ENCODE measurements around the gene NYAP1.
A peak's percentile ranks its signal among the peaks of the same experiment; 100 is the strongest.
"Not testable (repeated sequence)": the region's sequence is repeated elsewhere in the genome, so short reads cannot be mapped to it uniquely, and the experiment has no call there.

The NYAP1 gene

GRCh38 chr7:100483722-100484672 lies at the start of gene NYAP1:
Gene NYAP1, plus strand, starts transcription at chr7:100483927. Its CDS starts 1,385 bp downstream, at chr7:100485312.
- DNase-seq = peak; percentile 38 to 42

GRCh38 chr7:100434297-100435144 lies 49.2 kb upstream of the NYAP1 start:
- DNase-seq = no peak

DNA sequence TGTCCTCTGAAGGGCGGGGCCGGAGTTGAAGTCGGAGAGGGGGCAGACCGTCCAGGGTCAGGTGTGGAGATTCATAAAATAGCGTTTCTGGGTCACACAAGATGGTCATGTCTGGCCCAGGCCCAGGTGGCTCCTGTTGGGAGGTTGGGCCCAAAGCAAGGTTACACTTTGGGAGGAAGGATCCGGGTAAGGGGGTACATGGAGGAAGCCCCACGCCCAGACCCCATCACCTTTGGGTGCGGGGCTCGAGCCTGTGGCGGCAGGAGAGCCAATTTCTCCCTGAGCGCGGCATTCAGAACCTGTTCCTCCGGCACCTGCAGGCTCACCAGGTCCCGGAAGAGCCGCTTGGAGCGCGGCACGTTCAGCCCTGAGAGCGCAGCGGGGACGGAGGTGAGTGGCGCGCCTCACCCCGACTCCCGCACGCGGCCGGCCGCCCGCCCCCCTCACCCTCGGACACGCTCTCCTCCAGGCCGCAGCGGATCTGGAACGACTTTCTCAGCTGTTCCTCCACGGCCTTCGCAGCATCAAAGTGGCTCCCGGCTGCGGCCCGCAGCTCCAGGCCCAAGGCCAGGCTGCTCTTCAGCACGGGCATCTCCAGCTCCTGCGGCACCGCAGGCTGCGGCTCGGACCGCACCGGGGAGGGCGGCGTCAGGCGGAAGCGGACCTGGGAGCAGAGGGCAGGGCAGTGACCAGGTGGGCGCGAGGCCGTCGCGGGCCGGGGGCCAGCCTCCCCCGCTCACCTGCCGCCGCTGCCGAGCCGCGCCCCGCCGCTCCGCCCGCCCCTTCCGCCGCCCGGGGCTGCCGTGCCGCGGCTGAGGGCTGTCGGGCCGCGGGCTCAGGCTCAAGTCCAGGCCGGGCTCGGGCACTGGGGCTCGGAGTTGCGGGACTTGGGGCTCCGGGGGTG lies 48.1 kb upstream of the NYAP1 start:
- DNase-seq = peak; percentile 31 to 38

DNA sequence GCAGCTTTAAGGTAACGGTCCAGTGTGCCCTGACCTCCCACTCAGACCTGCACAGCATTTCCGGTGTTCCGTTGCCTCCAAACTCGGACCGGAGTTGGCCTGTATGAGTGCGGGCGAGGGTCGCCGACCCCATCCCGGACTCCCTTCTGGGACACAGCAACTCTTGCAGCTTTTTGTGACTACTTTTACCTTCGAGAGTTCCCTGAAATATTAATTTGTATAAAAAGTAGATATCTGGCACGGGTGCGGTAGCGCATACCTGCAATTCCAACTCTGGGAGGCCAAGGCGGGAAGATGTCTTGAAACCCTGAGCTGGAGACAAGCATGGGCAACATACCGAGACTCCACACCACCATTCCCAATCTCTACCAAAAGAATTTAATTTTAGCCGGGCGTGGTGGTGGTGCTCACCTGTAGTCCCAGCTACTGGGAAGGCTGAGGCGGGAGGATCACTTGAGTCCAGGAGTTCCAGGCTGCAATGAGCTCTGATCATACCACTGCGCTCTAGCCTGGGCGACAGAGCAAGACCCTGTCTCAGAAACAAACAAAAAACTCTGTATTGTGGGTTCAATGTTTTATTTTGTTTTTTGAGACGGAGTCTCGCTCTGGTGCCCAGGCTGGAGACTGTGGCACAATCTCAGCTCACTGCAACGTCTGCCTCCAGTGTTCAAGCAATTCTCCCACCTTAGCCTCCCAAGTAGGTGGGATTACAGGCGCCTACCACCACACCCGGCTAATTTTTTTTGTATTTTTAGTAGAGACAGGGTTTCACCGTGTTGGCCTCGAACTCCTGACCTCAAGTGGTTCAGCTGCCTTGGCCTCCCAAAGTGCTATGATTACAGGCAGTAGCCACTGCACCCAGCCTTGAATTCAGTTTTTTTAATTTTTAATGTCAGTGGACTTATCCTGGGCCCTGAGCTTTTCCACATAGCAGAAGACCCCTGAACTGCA lies 46.3 kb upstream of the NYAP1 start:
- DNase-seq = no peak

DNA sequence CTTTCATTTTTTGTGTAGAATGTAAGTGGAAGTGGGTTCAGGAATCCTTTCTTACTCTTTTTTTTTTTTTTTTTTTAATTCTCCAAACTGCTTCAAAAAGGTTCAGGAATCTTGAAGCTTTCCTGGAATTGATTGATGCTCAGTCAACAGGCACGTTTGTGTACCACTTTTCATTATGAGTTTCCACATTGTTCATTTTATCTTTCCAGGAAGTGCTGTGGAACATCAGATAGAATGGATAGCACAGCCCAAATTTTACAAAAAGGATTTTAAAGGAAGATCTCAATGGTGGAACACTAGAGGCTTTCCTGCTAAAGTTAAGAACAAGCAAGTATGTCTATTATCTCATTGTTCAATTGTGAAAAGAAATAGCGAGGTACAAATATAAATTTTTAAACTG lies 45.6 kb upstream of the NYAP1 start:
- DNase-seq = no peak

GRCh38 chr7:100438731-100439130 lies 45.0 kb upstream of the NYAP1 start:
- DNase-seq = not testable (repeated sequence)

- DNase-seq = not testable (repeated sequence)
Measured at GRCh38 chr7:100439244-100439643, 44.5 kb upstream of the NYAP1 start.

DNA sequence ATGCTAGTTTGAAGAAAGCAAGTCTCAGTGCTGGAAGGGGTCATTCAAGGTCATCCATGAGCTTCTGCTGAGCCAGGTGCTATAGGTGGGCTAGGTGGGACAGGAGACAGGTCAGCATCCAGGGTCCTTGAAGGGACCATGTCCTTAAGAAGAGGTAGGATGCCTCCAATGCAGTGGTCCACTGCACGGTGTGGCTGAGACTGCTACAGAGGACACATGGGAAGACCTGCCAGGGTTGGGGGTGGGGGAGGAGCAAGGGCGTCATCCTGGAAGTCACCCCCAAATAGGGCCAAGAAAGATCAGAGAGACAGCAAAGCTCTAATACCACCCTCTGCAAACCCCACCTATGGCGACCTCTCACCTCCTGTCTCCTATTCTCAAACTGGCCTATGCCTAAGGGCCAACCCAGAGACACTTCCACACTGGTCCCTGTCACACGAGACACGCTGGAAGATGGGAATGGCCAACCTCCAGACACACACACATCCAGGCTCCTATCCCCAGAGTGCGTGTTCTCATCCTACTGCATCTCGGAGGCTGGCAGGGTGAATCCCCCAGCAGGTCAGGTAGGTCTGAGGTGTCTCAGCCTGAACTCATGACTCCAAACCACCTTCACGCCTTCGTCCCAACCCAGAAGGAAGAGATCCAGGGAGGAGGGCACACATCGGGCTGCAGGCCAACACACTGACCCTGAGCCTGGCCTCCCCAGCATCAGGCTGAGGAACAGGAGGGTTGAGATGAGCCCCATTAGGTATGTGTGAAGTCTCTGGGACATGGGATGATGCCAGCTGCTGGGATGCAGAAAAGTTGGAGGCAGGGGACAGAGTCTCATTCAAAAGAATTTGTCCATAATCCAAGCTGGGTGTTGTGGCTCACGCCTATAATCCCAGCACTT lies 41.8 kb upstream of the NYAP1 start:
- DNase-seq = no peak

GRCh38 chr7:100443096-100443840 lies 40.5 kb upstream of the NYAP1 start:
- no peak for DNase-seq

- no peak for DNase-seq
Measured at GRCh38 chr7:100444311-100445278, 39.1 kb upstream of the NYAP1 start.

DNA sequence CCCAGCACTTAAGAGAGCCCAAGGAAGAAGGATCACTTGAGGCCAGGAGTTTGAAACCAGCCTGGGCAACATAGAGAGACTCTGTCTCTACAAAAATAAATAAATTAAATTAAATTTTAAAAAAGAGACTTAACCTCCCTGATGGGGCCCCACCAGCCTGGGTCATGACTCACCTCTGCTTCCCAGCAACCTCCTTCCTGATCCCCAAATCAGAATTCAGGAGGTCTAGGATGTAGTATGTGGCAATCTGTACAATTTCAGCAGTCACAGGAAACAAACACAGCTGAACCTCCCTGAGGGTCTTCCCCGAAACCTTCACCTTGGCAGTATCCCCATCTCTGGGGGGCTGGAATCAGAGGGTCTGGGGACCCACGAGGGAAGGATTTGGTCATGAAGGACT lies 37.7 kb upstream of the NYAP1 start:
- DNase-seq = no peak

- not testable (repeated sequence) for DNase-seq
Measured at GRCh38 chr7:100447363-100447762, 36.4 kb upstream of the NYAP1 start.

GRCh38 chr7:100449190-100449795 lies 34.4 kb upstream of the NYAP1 start:
- DNase-seq = no peak

- no peak for DNase-seq
Measured at GRCh38 chr7:100452513-100452912, 31.2 kb upstream of the NYAP1 start.

GRCh38 chr7:100453854-100454253 lies 29.9 kb upstream of the NYAP1 start:
- not testable (repeated sequence) for DNase-seq

- no peak for DNase-seq
Measured at GRCh38 chr7:100455206-100455605, 28.5 kb upstream of the NYAP1 start.

- DNase-seq = no peak
Measured at GRCh38 chr7:100456562-100456961, 27.2 kb upstream of the NYAP1 start.

DNA sequence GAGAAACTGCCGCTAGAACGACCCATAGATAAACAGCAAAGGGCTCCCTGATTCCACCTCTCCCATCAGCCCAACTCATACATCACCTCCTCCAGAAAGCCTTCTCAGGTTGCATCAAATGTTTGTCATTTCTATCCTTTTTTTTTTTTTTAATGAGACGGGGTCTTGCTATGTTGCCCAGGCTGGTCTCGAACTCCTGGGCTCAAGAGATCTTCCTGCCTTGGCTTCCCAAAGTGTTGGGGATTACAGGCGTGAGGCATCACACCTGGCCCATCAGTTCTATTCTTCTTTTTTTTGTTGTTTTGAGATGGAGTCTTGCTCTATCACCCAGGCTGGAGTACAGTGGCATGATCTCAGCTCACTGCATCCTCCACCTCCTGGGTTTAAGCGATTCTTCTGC lies 26.7 kb upstream of the NYAP1 start:
- no peak for DNase-seq
